Heart left ventricle (tissue), 16 donors: ENCODE data around the gene PARD6G. TPM values are rescaled to one million over a fixed set of nuclear protein-coding genes. Genes with fewer than 3 reads are reported as not detected.

Source experiments
- ATAC-seq, 4 donors: fragments of 200-7000 bp; cut with Tn5 transposase; one replicate each; pipeline ENCODE4 v1.9.1; 2020 to 2022; ENCODE audit warnings: moderate library complexity in 4 of 4, mild to moderate bottlenecking in 3 of 4, moderate number of reproducible peaks in 1 of 4
- DNase-seq, 5 donors: peaks; one replicate each; pipeline ENCODE4 v3.0.0-alpha.2; 2020
- H3K27ac ChIP-seq, 12 donors: fragments of 200-600 bp; sonication (generic) in 4 of 12; one replicate each; pipeline versions ENCODE4 v1.5.0 to v1.8.0; 2016 to 2022; ENCODE audit warnings: mild to moderate bottlenecking in 2 of 12
- H3K27me3 ChIP-seq, 9 donors: fragments of 200-600 bp; sonication (generic) in 2 of 9; one replicate each; pipeline versions ENCODE4 v1.5.1 to v1.8.0; 2016 to 2022; ENCODE audit warnings: mild to moderate bottlenecking in 3 of 9
- H3K36me3 ChIP-seq, 9 donors: fragments of 200-600 bp; sonication (generic) in 2 of 9; one replicate each; pipeline versions ENCODE4 v1.5.0 to v1.8.0; 2018 to 2022; ENCODE audit warnings: mild to moderate bottlenecking in 2 of 9
- H3K4me1 ChIP-seq, 12 donors: fragments of 200-600 bp; sonication (generic) in 4 of 12; one replicate each; pipeline versions ENCODE4 v1.5.0 to v1.8.0; 2016 to 2022; ENCODE audit warnings: mild to moderate bottlenecking in 3 of 12
- H3K4me3 ChIP-seq, 12 donors: fragments of 200-600 bp; sonication (generic) in 4 of 12; one replicate each; pipeline versions ENCODE4 v1.5.0 to v1.8.0; 2017 to 2022; ENCODE audit warnings: mild to moderate bottlenecking in 9 of 12, moderate library complexity in 4 of 12
- H3K9me3 ChIP-seq, 12 donors: fragments of 200-600 bp; sonication (generic) in 4 of 12; one replicate each; pipeline versions ENCODE4 v1.5.0 to v1.8.0; 2016 to 2022; ENCODE audit warnings: mild to moderate bottlenecking in 1 of 12
- CTCF ChIP-seq, 12 donors: fragments of 200-600 bp; sonication (generic) in 4 of 12; IDR thresholded peaks; one replicate each; pipeline versions ENCODE4 v1.5.0 to v1.8.0; 2018 to 2022; ENCODE audit warnings: antibody characterized with exemption in 12 of 12, mild to moderate bottlenecking in 5 of 12
- POLR2A ChIP-seq, 2 donors: fragments of 450-650 bp; IDR thresholded peaks; one replicate each; pipeline ENCODE4 v1.6.1; 2017; ENCODE audit warnings: antibody characterized with exemption in 2 of 2, mild to moderate bottlenecking in 2 of 2, moderate library complexity in 2 of 2
- whole genome bisulfite sequencing, 4 donors: extraction: QIAGEN DNeasy Blood & Tissue Kit in 2 of 4; methylation state at CpG; one replicate each; pipeline versions ENCODE4 v1.1.5 to v1.1.7; 2013 to 2018; 5-methylcytosine and 5-hydroxymethylcytosine counted together
- intact Hi-C, 10 donors: fragments of 100-400 bp; cut with DNase I; formaldehyde crosslinking; loops; one replicate each; pipeline versions ENCODE4 v1.11.1 to v1.14.2; 2022
- polyA plus RNA-seq, 2 donors: library from polyadenylated mRNA; stranded (reverse); fragments of 200-250 nt; gene quantifications; one replicate each; pipeline ENCODE4 v1.2.3, GENCODE V29; 2013
- total RNA-seq, 9 donors: library from RNA; depleted of rRNA in 2 of 9; stranded (reverse); fragments of >200 nt in 2 of 9; fragmentation: NEBNext Ultra II Directional in 3 of 9; extraction: Animal tissue kit (Norgen Biotek cat#: 25700) in 3 of 9; gene quantifications; one replicate each; pipeline versions ENCODE4 v1.1.0 to v1.2.4, GENCODE V29; 2016 to 2023
- donor health status: ischemic (EF 13 %, LVEDD 7.1; RV severe dilation, severe dysfunction).
- donor health status: healthy with polysubstance abuse.
- donor health status: DM: no; HTN: yes; CAD: no.
- donor health status: DM: no; HTN: no; CAD: no.
- donor health status: ischemic (EF 25% LVEDD 6.9; RV normal size, moderate dysfunction).
- donor health status: ischemic (EF 25% LVEDD 5.7; RV mildly dilated, moderate dysfunction).
- donor health status: healthy.
- donor health status: DM: yes; HTN: yes; CAD: no.
- donor health status: ischemic (EF 35%, LVEDD 5.7; RV mildly dilated, moderate dysfunction).
- donor health status: nonischemic (EF 11% LVEDD 7.7; RV severe dilation, severe dysfunction).
- donor health status: DM: yes; HTN: yes; CAD: no.
- donor health status: PGD.
- donor health status: ischemic (EF 29% LVEDD 5.4; RV normal size, mild dysfunction).
- donor health status: nonischemic (EF 23%, LVEDD 6.1; RV moderate dilation, normal function).

The PARD6G gene
- total and polyA plus RNA-seq, 11 donors: 0.69 to 4.2 (median 2.2) TPM

GRCh38 chr18:80178935-80179818, 68.1 kb downstream of the PARD6G start:
- Histone ChIP-seq H3K27me3 (no peaks in the 10 kb centered on the region), H3K4me1 (no peaks in the 10 kb centered on the region), H3K4me3 (no peak overlapping the region), H3K27ac (no peak overlapping the region), H3K9me3 (no peaks in the 10 kb centered on the region), H3K36me3 (no peaks in the 10 kb centered on the region)
- intact Hi-C loops: no loop called here
- TF ChIP-seq POLR2A (IDR thresholded peaks at IDR 0.05): no peak
- TF ChIP-seq CTCF (IDR thresholded peaks at IDR 0.05): no peak
- 89 to 94% (median 91%) methylated on average over 25 to 30 of the region's 30 CpGs for WGBS, 4 donors
- DNase-seq (peak in 1 of 5 donors; percentile 14), ATAC-seq (no peak)

- intact Hi-C loops: no loop called here
- H3K27me3 ChIP-seq: no peaks in the 10 kb centered on the region
- H3K9me3 ChIP-seq: no peaks in the 10 kb centered on the region
- no peak overlapping the region for H3K4me3 ChIP-seq
- 85 to 97% (median 90%) methylated on average over 8 of the region's 8 CpGs for WGBS, 4 donors
- TF ChIP-seq CTCF (IDR thresholded peaks at IDR 0.05) (no peak), POLR2A (IDR thresholded peaks at IDR 0.05) (no peak)
- no peaks in the 10 kb centered on the region for H3K4me1 ChIP-seq
- no peaks in the 10 kb centered on the region for H3K36me3 ChIP-seq
- DNase-seq (no peak), ATAC-seq (no peak)
- no peak overlapping the region for H3K27ac ChIP-seq
Measured at GRCh38 chr18:80177128-80177527, 70.2 kb downstream of the PARD6G start.

- no peaks in the 10 kb centered on the region for H3K9me3 ChIP-seq
- intact Hi-C loops: no loop called here
- no peak for TF ChIP-seq POLR2A (IDR thresholded peaks at IDR 0.05)
- TF ChIP-seq CTCF (IDR thresholded peaks at IDR 0.05): no peak
- H3K4me3 ChIP-seq: no peak overlapping the region
- WGBS, 4 donors: 75 to 82% (median 79%) methylated on average over 16 to 17 of the region's 17 CpGs
- peak in 1 of 5 donors; percentile 6 for DNase-seq
- H3K27me3 ChIP-seq: no peaks in the 10 kb centered on the region
- no peak for ATAC-seq
- H3K36me3 ChIP-seq: no peaks in the 10 kb centered on the region
- no peak overlapping the region for H3K27ac ChIP-seq
- H3K4me1 ChIP-seq: peaks cover 0 to 3% (median 1%) of the 10 kb centered on the region in 12 donors
Measured at GRCh38 chr18:80176334-80177073, 70.8 kb downstream of the PARD6G start.
